NCI-H146 treated with DMSO at 0.1 percent for 48 hours (cell line): ENCODE results near the gene TTC9C.
A peak's percentile ranks its signal among the peaks of the same experiment; 100 is the strongest.
"Not testable (repeated sequence)": the region's sequence is repeated elsewhere in the genome, so short reads cannot be mapped to it uniquely, and the experiment has no call there.

Source experiments
- DNase-seq: peaks from one replicate; lab custom pipeline; 2025; ENCODE audit not compliant: unreplicated experiment; lab: John Stamatoyannopoulos, UW

TTC9C gene

DNA sequence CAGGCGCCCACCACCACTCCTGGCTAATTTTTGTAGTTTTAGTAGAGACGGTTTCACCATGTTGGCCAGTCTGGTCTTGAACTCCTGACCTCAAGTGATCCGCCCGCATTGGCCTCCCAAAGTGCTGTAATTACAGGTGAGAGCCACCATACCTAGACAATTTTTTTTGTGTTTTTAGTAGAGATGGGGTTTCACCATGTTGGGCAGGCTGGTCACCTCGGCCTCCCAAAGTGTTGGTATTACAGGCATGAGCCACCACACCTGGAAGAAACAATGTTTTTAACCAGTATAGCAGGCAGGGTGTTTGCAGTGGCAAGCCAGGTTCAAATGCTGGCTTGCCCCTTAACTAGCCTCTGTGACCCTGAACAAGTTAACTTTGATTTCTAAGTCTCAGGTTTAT lies 21.6 kb downstream of the TTC9C start:
- not testable (repeated sequence) for DNase-seq

DNA sequence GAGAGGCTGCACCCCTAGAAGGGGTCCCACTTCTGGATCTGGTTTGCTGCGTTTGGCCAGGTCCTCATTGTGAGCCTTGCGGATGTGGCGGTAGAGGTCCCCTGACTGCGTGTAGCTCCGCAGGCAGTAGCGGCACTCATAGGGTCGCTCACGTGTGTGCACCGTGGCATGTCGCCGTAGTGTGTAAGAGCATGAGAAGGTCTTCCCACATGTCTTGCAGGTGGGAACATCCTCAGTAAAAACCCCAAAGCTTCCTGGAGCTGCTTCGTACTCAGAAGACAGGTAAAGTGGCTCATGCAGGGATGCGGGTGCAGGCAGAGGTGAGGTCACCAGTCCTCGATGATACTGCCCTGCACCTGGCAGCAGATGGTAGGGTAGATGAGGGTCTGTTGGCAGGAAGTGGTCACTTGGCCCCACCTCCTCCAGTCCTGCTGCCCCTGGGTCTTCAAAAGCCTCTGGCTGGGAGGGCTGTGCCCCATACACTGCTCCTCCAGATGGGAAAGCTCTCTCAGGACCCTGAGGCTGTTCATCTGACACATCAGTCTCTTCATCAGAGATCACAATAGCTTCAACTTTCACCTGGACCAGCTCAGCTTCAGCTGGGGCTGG lies 24.0 kb downstream of the TTC9C start:
- DNase-seq: no peak

DNA sequence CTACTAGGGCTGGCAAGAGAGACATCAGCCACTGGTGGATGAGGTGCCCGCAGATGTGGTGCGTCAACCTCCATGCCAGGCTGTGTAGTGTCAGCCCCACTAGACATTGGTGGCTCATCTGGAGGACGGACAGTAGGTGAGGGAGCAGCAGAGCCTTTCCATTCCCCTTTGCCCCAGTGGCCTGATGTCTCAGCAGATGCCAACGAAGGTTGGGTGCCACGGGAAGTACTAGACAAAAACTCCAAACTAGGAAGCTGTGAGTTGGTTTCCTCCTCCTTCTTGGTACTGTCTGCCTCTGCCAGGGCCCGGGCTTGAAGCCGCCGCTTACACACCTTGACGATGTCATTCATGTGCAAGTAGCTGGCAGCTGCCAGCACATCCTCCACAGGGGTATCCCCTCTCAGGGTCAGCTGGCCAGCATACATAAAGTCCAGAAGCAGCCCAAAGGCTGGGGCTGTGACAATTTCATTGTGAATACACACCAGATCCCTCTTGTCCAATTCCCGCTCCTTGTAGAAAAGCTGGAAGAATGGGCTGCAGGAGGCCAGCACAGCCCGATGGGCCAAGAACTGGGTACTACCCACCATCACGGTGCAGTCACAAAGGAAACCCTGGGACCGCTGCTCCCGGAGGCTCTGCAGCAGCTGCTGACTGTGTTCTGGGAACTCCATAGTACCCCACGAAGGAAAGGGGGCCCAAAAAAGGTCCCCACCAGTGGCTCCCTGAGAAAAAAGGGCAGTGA lies 24.9 kb downstream of the TTC9C start:
- no peak for DNase-seq

DNA sequence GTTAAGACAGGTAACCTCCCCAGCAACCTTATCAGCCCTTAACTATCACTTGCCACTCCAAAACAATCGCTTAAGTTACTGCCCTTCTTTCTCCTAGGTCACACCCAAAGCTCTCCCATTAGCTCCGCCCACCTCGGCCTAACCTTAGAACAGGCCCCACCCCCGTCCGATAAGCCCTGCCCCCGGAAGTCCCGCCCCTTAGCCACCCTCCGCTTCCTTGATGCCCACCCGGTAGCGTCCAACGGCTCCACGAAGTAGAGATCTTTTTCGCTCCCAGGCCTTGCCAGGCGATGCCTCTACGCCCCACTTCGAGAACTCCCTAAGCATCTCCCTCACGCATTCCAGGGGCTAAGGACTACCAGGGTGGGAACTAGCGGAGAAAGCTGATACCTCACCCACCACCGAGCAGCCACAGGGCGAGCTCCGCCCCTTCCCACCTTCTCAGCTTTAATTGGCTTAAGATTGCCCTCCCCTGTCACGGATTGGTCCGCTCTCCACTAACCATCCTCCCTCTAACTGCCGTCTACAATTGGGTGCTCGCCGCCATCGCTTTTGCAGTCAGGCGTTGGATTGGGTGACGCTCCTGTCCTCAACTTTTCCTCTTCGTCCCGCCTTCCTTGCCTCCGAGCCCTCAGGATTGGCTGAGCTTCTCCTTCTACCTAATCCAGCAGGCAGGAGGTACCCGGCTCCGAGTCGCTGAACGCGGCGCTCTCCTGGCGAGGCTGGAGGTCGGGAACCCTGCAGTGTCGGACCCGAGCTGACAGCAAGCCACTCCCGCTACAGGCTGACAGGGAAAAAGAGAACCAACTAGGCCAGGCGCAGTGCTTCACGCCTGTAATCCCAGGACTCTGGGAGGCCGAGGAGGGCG lies 25.7 kb downstream of the TTC9C start, which contains the start of gene ZBTB3:
ZBTB3 (minus strand) TSS at position 425 of the 868 bp plus-strand sequence. CDS start 496 bp downstream, outside the sequence.
- DNase-seq: peak; percentile 99

DNA sequence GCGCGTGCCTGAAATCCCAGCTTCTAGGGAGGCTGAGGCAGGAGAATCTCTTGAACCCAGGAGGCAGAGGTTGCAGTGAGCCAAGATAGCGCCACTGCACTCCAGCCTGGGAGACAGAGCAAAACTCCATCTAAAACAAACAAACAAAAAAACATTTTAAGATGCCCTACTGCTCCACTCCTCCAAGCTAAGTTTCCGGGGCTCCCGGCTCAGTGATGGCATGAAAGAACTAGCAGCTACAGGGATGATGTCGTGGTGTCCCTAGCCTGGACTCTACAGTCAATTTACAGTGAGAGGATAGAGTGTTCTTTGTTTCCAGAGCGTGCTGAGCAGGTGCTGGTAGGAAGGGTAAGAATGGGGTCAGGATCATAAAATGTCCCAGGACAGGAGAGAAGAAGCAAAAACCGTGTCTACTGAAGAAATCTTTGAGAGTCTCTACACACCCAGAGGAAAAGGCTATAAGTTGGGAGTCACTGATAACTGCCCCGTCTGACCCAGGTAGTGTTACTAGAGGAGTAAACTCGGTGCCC lies 26.9 kb downstream of the TTC9C start:
- no peak for DNase-seq

DNA sequence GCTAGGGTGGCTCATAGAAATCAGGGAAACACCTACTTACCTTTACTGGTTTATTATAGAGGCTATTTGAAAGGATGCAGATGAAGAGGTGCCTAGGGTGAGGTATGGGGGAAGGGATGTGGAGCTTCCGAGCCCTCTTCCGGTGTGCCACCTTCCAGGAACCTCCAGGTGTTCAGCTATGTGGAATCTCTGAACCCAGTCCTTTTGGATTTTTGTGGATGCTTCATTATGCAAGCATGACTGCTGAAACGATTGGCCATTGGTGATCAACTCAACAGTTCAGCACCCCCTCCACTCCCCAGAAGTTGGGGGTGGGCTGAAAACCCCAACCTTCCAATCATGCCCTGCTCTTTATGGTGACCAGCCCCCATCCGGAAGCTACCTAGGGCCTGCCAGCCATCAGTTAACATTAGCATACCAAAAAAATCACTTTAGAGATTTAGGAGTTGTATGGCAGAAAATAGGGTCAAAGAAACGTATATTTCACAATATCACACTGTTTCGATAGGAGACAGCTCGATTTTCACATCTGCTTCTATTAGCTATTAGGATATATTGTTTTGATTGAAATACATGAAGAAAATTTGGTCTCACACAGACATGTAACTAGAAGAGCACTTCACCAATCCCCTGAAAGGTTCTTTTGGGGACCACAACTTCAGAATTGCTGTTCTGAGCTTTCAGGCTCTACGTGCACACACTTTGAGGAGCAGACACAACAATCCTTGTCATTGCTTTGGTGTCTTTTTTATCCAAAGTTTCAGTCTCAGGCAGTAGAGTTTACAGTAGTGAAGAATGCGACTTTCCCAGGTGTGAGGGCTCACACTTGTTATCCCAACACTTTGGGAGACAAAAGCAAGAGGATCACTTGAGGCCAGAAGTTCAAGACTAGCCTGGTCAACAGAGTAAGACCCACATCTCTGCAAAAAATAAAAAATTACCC lies 29.8 kb downstream of the TTC9C start:
- DNase-seq: no peak

DNA sequence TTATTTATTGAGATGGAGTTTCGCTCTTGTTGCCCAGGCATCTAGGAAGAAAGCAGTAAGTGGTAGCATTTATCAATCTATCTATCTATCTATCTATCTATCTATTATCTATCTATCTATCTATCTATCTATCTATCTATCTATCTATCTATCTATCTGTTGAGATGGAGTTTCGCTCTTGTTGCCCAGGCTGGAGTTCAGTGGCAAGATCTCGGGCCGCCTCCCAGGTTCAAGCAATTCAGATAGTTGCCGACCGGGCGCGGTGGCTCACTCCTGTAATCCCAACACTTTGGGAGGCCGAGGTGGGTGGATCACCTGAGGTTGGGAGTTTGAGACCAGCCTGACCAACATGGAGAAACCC lies 32.6 kb downstream of the TTC9C start:
- not testable (repeated sequence) for DNase-seq

DNA sequence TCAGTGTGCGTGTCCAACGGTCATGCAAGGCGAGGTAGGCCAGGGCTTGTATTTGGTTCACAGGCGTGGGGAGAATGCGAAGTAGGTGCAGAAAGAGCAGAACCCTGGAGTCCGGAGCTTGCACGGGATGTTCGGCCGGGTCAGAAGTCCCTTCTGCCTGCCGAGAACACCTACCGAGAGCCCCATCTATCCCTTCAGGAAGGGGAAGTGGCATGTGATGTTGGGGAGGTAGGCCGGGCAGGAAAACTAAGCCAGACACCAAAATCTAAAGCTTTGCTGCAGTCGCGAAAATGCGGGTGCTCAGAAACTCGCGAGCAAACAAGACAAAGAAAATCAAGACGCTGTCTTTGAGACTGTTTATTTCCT lies 42.5 kb downstream of the TTC9C start:
- DNase-seq: no peak

DNA sequence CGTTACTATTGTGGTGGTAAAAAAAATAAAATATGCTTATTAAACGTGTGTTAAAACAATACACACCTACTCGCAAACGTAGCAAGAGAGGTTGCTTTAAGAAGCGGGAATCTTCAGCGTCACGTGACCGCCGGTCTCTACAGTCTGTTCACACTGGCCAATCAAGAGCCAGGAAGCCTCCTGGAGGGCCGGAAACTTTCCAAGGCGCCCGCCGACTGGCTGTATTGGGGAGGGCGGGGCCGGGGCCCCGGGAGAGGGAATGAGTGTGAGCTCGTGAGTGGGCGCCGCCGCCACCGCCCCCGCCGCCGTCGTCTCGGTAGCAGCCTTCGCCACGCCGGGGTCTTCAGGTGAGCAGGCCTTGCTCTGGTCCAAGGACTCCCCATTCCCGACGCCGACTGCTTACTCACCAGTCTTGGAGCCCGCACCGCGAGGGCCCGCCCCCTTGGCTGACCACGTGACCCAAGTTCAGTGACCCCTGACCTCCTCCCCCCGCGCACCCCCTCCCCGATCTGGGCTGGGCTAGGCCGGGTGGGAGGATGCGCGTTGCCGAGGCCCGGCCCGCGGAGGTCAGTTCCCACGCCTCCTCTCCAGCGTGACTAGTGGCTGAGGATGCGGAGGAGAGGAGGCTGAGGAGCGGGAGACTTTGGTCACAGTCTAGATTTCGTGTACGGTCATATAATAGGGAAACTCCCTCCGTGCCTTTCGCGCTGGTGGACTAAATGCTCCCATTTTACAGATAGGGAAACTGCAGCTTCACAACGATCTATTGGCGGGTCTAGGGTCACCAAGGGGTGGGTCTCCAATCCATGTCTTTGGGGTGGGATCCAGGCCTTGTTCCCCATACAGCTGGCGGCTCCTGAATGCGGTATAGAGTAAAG lies 43.1 kb downstream of the TTC9C start, which contains the start of gene TAF6L:
TAF6L (plus strand) TSS at position 253 of the 878 bp plus-strand sequence. CDS start 4,388 bp downstream, outside the sequence.
- peak; percentile 92 for DNase-seq

DNA sequence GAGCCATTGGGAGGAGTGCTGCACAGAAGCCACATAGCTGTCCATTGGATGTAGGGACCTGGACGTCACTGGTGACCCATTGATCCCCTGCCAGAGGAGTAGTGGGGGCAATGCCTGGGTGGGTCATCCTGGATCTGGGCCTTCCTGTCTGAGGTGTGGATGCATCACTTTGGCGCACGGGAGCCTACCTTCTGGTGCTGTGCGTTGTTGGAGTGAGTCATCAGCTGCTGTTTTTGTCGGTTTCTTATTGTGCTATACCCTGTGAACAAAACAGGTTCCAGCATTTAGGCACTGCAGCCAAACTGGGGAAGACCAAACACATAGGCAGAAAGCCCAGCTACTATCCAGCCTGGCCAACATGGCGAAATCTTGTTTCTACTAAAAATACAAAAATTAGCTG lies 46.1 kb downstream of the TTC9C start:
- no peak for DNase-seq

DNA sequence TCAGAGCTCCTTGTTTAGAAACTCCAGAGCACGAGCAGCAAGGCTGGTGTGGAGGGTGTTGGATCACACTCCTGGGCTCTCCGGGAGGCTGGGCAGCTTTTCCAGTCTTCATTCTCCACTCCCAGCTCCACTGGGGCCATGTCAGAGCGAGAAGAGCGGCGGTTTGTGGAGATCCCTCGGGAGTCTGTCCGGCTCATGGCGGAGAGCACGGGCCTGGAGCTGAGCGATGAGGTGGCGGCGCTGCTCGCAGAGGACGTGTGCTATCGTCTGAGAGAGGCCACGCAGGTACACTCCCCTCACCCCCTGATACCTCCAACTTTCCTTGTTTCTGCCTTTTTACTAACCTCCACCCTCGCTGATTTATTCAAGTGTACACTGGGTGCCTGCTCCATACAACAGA lies 47.4 kb downstream of the TTC9C start:
- no peak for DNase-seq

DNA sequence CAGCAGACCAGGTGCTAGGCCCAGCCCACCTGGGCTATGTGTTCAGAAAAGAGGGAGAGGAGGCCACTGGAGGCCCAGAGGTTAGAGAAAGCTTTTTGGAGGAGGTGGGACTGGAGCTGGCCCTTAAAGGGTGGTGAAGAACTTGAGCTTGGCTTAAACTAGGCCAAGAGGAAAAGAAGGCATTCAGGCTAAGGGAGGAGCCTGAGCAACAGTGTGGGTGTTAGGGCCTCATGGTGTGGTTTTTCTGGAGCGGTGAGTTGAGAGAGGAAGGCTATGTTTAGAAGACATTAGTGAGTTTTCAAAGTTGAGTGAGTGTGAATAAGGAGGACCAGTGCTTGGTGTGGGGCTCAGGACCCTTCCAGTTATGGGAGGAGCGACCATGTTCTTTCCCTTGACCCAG lies 49.1 kb downstream of the TTC9C start:
- DNase-seq: no peak

DNA sequence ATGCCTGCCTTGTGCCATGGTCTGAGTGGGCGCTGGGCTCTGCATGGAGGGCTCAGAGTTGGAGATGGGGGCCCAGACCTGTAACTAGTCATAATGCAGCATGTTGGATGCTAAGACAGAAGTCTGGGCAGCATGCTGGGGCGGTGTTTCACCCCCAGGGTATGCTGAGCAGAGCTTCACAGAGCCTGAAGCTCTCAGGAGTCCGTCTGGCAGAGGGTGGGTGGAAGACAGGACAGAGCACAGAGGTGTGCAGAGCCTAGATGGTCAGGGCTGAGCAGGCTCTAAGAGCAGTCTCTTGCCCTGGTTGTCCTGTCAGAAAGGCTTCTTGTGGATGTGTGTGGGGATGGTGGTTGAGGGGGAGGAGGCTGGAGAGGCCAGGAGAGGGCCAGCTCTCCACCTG lies 50.2 kb downstream of the TTC9C start:
- no peak for DNase-seq

DNA sequence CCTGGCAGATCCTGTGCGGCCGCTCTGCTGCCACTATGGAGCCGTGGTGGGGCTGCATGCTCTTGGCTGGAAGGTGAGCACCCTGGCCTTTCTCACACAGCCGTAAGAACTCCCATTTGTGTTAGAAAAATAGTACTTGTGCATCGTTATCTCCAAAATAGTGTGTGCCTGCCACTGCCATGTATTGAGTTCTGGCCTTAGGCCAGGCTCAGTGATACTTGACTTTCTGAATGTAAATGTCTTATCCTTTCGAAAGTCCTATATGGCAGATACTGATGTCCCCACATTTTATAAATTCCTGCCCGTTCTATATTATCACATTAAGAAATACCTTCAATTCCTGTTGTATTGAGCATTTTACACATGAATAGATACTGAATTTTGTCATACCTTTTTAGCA lies 54.5 kb downstream of the TTC9C start:
- DNase-seq: no peak

DNA sequence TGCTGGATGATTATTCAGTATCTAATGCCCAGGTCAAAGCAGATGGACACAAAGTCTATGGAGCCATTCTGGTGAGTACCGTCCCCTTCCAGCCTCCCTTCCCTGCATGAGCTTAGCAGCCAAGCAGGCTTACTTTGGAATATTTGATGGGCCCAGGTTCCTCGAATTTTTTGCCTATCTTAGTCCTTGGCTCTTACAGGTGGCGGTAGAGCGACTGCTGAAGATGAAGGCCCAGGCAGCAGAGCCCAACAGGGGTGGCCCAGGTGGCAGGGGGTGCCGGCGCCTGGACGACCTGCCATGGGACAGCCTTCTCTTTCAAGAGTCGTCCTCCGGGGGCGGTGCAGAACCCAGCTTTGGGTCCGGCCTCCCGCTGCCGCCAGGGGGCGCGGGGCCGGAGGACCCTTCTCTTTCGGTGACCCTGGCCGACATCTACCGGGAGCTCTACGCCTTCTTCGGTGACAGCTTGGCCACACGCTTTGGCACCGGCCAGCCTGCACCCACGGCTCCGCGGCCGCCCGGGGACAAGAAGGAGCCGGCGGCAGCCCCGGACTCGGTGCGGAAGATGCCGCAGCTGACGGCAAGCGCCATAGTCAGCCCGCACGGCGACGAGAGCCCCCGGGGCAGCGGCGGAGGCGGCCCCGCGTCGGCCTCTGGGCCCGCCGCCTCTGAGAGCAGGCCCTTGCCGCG lies 58.2 kb downstream of the TTC9C start:
- peak; percentile 42 for DNase-seq

DNA sequence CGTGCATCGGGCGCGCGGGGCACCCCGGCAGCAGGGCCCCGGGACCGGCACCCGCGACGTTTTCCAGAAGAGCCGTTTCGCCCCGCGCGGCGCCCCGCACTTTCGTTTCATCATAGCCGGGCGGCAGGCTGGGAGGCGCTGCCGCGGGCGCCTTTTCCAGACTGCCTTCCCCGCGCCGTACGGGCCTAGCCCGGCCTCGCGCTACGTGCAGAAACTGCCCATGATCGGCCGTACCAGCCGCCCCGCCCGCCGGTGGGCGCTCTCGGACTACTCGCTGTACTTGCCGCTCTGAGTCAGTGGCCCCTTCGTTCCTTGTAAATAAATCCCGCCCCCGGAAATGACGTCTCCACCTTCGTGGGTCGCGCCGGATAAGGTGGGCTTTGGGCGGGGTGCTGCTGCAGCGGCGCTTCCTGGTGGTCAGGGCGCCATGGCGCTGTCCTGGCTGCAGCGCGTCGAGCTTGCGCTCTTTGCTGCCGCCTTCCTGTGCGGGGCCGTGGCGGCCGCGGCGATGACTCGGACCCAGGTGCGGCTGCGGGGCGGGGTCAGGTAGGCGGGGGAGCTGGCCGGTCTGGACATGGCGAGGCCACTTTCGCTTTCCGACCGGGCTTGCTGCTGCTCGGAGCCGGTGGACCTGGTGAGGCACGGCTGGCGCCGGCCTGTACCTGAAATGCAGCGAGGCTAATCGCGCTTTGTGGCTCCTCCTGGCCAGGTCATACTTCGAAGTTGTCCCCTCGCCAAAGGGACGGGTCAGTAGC lies 58.9 kb downstream of the TTC9C start, which contains the start of gene TMEM179B:
TMEM179B (plus strand) TSS at position 398 of the 755 bp plus-strand sequence; CDS start at position 428, 30 bp downstream.
- DNase-seq: peak; percentile 92
